HG02759 (cell line): ENCODE measurements around the gene CHP1.
"Not testable (repeated sequence)": the region's sequence is repeated elsewhere in the genome, so short reads cannot be mapped to it uniquely, and the experiment has no call there.

Source experiments
- ATAC-seq: cut with Tn5 transposase; IDR thresholded peaks from one replicate; pipeline ENCODE4 v1.9.1; 2021; ENCODE audit warnings: mild to moderate bottlenecking, moderate library complexity; ENCODE audit not compliant: unreplicated experiment

Gene CHP1

GRCh38 chr15:41230650-41231421, at the start of gene CHP1, which contains the start of gene EXD1:
Gene CHP1, plus strand, starts transcription at chr15:41231268. Its CDS starts 115 bp downstream, at chr15:41231383.
Gene EXD1, minus strand, starts transcription at chr15:41230757. Its CDS starts 4,182 bp downstream, at chr15:41226575.
- ATAC-seq: peak; percentile 97

DNA sequence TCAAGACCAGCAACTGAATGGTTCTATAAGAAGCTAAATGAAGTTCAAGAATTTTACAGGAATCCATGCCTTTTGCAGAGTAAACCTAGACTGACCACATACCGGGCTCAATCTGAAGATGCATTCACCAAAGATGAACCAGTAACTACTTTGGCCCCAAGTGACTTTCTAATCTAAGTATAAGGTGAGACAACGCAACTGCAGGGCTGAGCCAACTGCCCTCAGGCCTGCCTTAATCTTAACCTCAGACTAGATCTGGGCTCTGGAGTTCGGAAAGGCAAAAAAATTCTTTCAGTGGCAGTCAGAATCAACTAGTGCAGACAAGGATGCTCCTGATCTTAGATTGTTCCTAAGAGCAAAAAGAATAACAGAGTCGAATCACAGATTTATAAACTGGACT, 48.8 kb upstream of the CHP1 start:
- ATAC-seq: no peak

DNA sequence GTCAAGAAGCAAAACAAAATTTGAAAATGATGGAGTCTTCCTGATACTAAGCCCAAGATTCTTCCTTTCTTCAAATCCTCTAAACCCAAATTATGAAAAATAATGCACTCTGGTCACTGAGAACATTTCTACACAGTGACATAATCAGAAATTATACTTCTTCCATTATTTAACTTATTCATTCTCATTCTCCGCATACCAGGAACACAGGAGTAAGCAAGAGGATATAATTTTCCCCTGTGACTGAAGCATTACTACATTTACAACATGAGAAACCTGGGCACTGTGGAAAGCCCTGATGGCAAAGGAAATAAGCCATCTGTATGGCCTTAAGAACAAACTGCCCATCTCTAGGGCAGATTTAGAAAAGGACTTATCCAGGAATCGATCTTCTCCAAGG, 47.5 kb upstream of the CHP1 start:
- no peak for ATAC-seq

DNA sequence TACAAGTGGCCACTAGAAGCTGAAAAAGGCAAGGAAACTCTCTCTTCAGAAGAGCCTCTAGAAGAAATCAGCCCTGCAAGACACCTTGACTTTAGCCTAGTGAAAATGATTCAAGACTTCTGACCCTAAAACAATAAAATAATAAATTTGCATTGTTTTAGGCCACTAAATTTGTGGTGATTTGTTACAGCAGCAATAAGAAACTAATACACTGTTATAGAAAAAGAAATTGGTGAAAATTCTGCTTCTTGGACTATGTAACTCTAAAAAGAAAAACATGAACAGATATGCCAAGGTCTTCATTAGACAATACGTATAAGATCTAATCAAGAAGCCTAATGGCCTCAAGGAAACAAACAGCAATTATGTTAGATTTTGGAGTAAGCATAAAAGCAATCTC, 36.6 kb upstream of the CHP1 start:
- ATAC-seq: no peak

DNA sequence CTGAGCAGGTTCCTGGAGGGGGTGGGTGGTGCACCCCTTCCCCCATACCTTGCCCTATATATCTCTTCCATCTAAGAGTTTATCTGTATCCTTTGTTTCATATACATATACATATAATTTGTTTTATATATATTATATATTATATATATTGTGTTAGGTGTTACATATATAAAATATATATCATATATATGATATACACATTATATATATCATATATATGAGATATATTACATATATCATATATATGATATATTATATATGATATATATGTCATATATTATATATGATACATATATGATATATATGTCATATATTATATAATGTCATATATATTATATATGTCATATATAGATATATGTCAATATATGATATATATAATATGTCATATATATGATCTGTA, 31.6 kb upstream of the CHP1 start:
- ATAC-seq: no peak

DNA sequence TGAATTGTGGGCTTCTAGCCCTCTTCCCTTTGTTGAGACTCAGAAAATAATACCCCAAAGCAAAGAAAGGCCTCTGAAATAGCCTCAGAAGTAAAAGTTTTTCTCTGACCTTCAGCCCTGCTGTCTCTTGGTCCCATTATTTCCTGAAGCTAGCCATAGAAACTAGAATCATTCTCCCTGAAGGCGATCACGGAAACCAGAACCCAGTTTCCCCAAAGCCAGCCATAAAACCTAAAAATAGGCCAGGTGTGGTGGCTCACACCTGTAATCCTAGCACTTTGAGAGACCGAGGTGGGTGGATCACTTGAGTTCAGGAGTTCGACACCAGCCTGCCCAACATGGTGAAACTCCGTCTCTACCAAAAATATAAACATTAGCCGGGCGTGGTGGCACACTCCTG, 27.7 kb upstream of the CHP1 start:
- ATAC-seq: no peak

DNA sequence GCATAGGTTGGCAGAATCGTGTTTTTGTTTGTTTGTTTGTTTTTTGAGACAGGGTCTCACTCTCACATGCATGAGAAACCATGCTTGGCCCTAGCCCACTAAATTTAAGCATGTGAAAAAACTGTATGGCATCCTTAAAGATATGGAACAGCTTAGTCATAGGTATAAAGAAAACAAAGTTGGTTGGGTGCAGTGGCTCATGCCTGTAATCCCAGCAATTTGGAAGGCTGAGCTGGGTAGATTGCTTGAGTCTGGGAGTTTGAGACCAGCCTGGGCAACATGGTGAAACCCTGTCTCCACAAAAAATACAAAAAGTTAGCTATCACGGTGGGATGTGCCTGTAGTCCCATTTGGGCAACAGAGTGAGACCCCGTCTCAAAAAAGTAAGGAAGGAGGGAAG, 25.8 kb upstream of the CHP1 start:
- no peak for ATAC-seq

DNA sequence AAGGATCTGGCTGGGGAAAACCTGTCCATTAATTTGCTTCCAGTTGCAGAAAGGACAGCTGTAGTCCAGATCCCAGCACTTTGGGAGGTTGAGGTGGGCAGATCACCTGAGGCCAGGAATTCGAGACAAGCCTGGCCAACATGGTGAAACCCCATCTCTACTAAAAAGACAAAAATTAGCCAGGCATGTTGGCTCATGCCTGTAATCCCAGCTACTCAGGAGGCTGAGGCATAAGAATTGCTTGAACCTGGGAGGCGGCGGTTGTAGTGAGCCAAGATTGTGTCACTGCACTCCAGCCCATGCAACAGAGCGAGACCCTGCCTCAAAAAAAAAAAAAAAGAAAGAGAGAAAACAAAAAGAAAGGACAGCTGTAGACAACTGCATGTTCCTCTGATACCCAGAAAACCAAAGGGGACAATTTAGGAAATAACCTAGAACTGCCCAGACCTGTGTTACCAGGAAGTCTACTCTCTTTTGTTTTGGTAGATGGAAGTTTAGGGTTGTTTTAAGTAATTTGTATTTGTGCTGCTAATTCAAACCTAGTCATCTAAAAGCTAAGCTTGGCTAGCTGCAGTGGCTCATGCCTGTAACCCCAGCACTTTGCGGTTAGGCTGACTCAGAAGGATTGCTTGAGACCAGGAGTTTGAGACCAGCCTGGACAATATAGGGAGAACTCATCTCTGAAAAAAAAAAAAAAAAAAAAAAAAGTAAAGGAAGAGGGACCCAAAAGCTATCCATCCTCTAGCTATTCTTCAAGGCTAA, 23.2 kb upstream of the CHP1 start:
- no peak for ATAC-seq

- ATAC-seq: no peak
Observed at GRCh38 chr15:41215708-41216107, 15.4 kb upstream of the CHP1 start.

- ATAC-seq: no peak
Observed at GRCh38 chr15:41218851-41219250, 12.2 kb upstream of the CHP1 start.

DNA sequence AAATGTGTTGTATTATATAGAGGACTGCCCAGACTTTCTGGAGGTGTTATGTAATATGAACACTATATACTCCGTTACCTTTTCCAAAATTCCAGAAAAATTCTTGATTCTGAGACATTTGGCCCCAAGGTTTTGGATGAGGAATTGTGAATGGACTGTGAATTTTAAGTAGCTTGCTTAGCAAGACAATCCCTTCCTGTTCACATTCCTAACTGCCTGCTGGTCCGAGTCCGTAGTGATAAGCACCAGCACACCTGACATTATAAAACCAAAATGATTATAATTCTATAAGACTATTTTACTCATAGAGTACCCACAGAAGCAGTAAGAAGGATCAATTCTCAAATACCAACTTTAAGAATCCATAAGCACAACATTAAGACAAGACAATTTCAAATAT, 11.7 kb upstream of the CHP1 start:
- no peak for ATAC-seq

DNA sequence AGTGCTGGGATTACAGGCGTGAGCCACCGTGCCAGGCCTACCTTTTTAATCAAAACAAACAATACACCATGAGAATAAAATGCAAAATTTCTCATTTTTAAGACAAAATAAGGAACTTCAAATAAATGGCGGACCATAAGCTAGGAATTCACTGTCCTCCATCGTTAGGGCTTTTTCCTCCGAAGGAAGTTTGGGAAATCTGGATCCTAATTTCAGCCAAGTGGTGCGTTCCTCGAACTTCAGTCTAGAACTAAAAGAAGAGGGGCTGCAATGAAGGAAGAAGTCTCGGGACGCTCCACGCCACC, 771 bp upstream of the CHP1 start:
- ATAC-seq: no peak

DNA sequence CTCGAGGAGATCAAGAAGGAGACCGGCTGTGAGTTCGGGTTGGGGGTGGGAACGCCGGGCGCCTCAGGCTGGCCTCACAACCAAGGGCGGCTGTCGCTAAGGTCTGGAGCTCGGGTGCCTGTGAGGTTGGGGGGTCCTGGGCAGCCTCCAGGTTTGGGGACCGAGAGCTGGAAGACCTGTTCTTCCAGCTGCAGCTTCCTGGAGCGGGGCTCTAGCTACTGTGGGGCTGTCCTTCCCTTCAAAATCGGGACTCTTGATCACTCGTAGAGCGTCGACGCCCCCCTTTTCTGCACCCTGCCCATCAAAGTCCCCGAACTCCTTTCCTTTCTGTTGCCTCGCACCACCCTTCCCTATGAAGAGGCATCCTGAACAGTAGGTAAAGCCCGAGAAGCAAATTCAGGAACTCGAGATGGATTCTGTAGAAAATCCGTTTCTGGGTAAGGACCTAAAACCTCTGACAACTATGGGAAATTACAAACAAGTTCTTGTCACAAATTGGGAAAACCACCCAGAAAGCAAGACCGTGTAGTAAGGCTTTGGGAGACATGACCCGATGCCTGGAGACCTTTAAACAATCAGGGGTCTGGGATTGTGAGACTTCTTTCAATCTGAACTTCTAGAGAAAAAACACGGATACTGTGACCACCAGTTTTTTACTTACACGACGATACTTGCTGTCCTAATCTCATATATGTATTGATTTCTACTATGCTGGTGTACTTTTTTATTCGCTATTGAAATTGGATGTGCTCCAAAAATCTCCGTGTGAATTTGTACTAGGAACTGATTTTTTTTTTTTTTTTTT, 556 bp downstream of the CHP1 start:
- ATAC-seq: peak; percentile 46

GRCh38 chr15:41233367-41233771, 2.3 kb downstream of the CHP1 start:
- ATAC-seq: no peak

DNA sequence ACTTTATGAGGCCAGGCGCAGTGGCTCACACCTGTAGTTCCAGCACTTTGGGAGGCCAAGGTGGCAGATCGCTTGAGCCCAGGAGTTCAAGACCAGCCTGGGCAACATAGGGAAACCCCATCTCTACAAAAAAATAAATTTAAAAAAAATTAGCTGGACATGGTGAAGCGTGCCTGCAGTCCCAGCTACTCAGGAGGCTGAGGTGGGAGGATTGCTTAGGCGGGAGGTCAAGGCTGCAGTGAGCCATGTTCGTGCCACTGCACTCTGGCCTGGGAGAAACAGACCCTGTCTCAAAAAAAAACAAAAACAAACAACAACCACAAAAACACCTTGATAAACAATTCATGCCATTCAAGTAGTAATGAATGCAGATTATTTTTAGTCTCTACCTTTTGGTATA, 4.2 kb downstream of the CHP1 start:
- not testable (repeated sequence) for ATAC-seq

GRCh38 chr15:41235929-41236328, 4.9 kb downstream of the CHP1 start:
- ATAC-seq: no peak

GRCh38 chr15:41238100-41238499, 7.0 kb downstream of the CHP1 start:
- ATAC-seq: no peak

DNA sequence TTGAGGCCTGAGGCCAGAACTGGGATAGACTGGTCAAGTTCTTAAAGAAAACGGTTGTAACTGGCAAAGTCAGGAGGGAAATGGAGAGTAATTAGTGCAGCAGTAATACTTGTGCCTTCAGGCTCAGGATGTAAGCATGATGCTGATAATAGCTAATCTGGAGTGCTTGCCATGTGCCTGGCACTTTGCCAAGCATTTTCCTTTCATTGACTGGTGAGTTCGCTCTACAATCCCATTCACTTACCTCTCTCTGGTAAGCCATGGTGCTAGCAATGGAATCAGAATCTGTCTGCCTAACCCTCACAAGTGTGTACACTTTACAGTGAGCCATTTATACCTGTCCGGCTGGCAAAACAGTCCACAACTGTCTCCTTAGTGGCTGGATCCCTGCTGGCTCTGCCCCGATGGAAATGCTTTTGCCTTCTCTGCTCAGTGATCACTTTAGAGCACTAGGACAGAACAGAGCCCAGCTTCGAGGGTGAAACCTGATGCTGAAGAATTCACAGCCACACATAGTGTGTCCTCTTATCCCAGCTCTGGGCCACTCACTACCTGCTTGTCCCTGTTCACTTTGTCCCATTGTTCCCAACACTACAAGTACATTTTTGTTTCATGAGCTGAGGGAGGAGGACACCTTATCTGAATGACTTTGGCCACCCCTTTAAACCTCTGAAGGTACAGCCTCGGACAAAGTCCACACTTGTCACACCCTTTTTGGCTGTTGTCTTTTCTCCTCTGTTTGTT, 10.3 kb downstream of the CHP1 start:
- no peak for ATAC-seq

DNA sequence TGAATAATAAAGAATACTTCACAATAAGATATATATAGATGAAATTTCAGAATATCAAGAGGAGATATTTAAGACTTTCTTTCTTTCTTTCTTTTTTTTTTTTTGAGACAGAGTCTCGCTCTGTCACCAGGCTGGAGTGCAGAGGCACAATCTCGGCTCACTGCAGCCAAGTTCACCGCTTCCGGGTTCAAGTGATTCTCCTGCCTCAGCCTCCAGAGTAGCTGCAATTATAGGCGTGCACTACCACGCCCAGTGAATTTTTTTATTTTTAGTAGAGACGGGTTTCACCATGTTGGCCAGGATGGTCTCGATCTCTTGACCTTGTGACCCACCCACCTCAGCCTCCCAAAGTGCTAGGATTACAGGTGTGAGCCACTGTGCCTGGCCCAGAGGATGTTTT, 19.7 kb downstream of the CHP1 start:
- ATAC-seq: not testable (repeated sequence)

- no peak for ATAC-seq
Observed at GRCh38 chr15:41251411-41251810, 20.3 kb downstream of the CHP1 start.

- ATAC-seq: no peak
Observed at GRCh38 chr15:41254560-41254959, 23.5 kb downstream of the CHP1 start.
